Panc1 (cell line): ENCODE measurements around the gene PSMB5. TPM values are rescaled to one million over a fixed set of nuclear protein-coding genes. Genes with fewer than 3 reads are reported as not detected.

Source experiments
- ATAC-seq: fragments of 200-7000 bp; cut with Tn5 transposase; 2 replicates; pipeline ENCODE4 v1.9.1; 2020; ENCODE audit warnings: mild to moderate bottlenecking, moderate library complexity
- BruUV-seq: library from RNA; stranded (reverse); fragments of 400-500 nt; replicated peaks from 2 replicates; lab custom pipeline; 2021; lab: Mats Ljungman, UMichigan
- CTCF ChIA-PET: fragments of 300-600 bp; sonication (Branson Sonifier 250); formaldehyde crosslinking; loops from one replicate; lab custom pipeline; 2022; ENCODE audit warnings: antibody characterized with exemption; lab: Charles Lee
- POLR2A ChIA-PET: fragments of 300-600 bp; sonication (Branson Sonifier 250); formaldehyde crosslinking; loops from one replicate; lab custom pipeline; 2022; ENCODE audit warnings: antibody characterized with exemption; lab: Charles Lee
- DNase-seq: peaks from one replicate; pipeline ENCODE4 v3.0.0-alpha.2; 2010; ENCODE audit warnings: low read depth, low spot score
- H3K27ac ChIP-seq: 2 replicates; pipeline ENCODE4 v1.5.1; 2011; ENCODE audit warnings: mild to moderate bottlenecking, low read length, inconsistent platforms
- H3K27me3 ChIP-seq: fragments of 200-500 bp; sonication (Bioruptor generic); 2 replicates; pipeline ENCODE4 v1.6.0; 2014; ENCODE audit warnings: low read length, inconsistent platforms; ENCODE audit not compliant: control insufficient read depth, insufficient read depth
- H3K36me3 ChIP-seq: fragments of 200-500 bp; sonication (Bioruptor generic); 2 replicates; pipeline ENCODE4 v1.5.1; 2014; ENCODE audit warnings: inconsistent platforms, mild to moderate bottlenecking, low read length, moderate library complexity; ENCODE audit not compliant: control insufficient read depth, insufficient read depth
- H3K4me1 ChIP-seq: 2 replicates; pipeline ENCODE4 v1.5.1; 2011; ENCODE audit warnings: inconsistent platforms, mild to moderate bottlenecking, low read length, moderate library complexity; ENCODE audit not compliant: control insufficient read depth, insufficient read depth
- H3K4me3 ChIP-seq, 2 experiments: 2 replicates each; pipeline ENCODE4 v1.5.1; 2011 to 2012; ENCODE audit warnings: low read depth in 2 of 2, low read length in 2 of 2, mild to moderate bottlenecking in 2 of 2, inconsistent platforms in 1 of 2, moderate library complexity in 1 of 2
- H3K9me3 ChIP-seq: fragments of 200-500 bp; sonication (Bioruptor generic); 2 replicates; pipeline ENCODE4 v1.5.1; 2014; ENCODE audit warnings: low read depth, mild to moderate bottlenecking, inconsistent platforms, low read length, moderate library complexity; ENCODE audit not compliant: control insufficient read depth, insufficient read depth
- CTCF ChIP-seq: fragments of 450-650 bp; IDR thresholded peaks from 2 replicates; pipeline ENCODE4 v1.5.1; 2017; ENCODE audit warnings: mild to moderate bottlenecking
- POLR2AphosphoS5 ChIP-seq: IDR thresholded peaks from 2 replicates; pipeline ENCODE4 v1.6.1; 2012; ENCODE audit warnings: mild to moderate bottlenecking, low read depth, low read length, moderate library complexity
- REST ChIP-seq, 2 experiments: IDR thresholded peaks; 2 replicates each; pipeline ENCODE4 v1.6.1; 2011 to 2012; ENCODE audit warnings: low read depth in 2 of 2, control low read depth in 1 of 2, low read length in 1 of 2, mild to moderate bottlenecking in 1 of 2, moderate library complexity in 1 of 2; ENCODE audit not compliant: insufficient read depth in 1 of 2
- SIN3A ChIP-seq: IDR thresholded peaks from 2 replicates; pipeline ENCODE4 v1.6.1; 2012; ENCODE audit warnings: low read depth, mild to moderate bottlenecking, low read length, moderate library complexity, borderline replicate concordance; ENCODE audit not compliant: insufficient read depth
- TCF7L2 ChIP-seq: IDR thresholded peaks from 2 replicates; pipeline ENCODE4 v1.6.1; 2011; ENCODE audit warnings: mild to moderate bottlenecking, low read depth, low read length, inconsistent platforms
- in situ Hi-C: cut with HindIII; loops from 2 replicates; pipeline ENCODE4 v1.10.0; 2016; ENCODE audit warnings: low sequenced_read_pairs, low pct_unique_long_range_greater_than_20kb
- intact Hi-C: fragments of 100-400 bp; cut with micrococcal nuclease; formaldehyde crosslinking; loops from one replicate; pipeline ENCODE4 v1.10.0; 2022; ENCODE audit not compliant: unreplicated experiment
- total RNA-seq: library from RNA; stranded (reverse); gene quantifications from one replicate; pipeline ENCODE4 v1.2.1, GENCODE V29; 2021; ENCODE audit not compliant: unreplicated experiment

PSMB5 gene
- total RNA-seq, 1 experiment from 2014 or later: 149 TPM

GRCh38 chr14:23033251-23033727, 1.4 kb downstream of the PSMB5 start:
- Histone ChIP-seq H3K36me3 (peaks cover 8% of the 10 kb centered on the region), H3K4me3 (peak overlapping the region; percentile 72 to 90), H3K9me3 (no peaks in the 10 kb centered on the region), H3K27ac (peak overlapping the region; percentile 98), H3K27me3 (no peaks in the 10 kb centered on the region), H3K4me1 (no peaks in the 10 kb centered on the region; the same call in 1 of the 2 replicates)
- DNase-seq (no peak), ATAC-seq (no peak)
- ChIA-PET POLR2A (interaction anchor here (1.2 kb wide), 1 partner anchor 27 kb away, joined by 4 read pairs; no protein-coding TSS in a partner anchor), CTCF (interaction anchor here (0.7 kb wide), 1 partner anchor 268 kb away, joined by 3 read pairs; no protein-coding TSS in a partner anchor)
- BruUV-seq: no TSS peak
- TF ChIP-seq REST (IDR thresholded peaks at IDR 0.05; ENCODE audit: insufficient read depth in 1 of 2, low read depth in 2 of 2, low read length in 1 of 2): no peak
- no peak for TF ChIP-seq POLR2AphosphoS5
- TF ChIP-seq SIN3A: no peak
- TF ChIP-seq CTCF: no peak
- no peak for TF ChIP-seq TCF7L2
- intact Hi-C loops (no loop called here), in situ Hi-C loops (no loop called here)

GRCh38 chr14:23030936-23031335, 3.8 kb downstream of the PSMB5 start:
- no peak for DNase-seq
- H3K27me3 ChIP-seq: no peaks in the 10 kb centered on the region
- no peak for TF ChIP-seq TCF7L2
- no peak for TF ChIP-seq REST (IDR thresholded peaks at IDR 0.05; ENCODE audit: insufficient read depth in 1 of 2, low read depth in 2 of 2, low read length in 1 of 2)
- no peak for TF ChIP-seq CTCF
- TF ChIP-seq SIN3A: no peak
- no peak for TF ChIP-seq POLR2AphosphoS5
- in situ Hi-C loops (no loop called here), intact Hi-C loops (no loop called here)
- no peak overlapping the region for H3K27ac ChIP-seq
- H3K4me3 ChIP-seq: no peak overlapping the region
- TSS peak; percentile 63 for BruUV-seq
- no peaks in the 10 kb centered on the region; the same call in 1 of the 2 replicates for H3K4me1 ChIP-seq
- no peaks in the 10 kb centered on the region for H3K9me3 ChIP-seq
- ATAC-seq: no peak
- H3K36me3 ChIP-seq: peaks cover 8% of the 10 kb centered on the region
- POLR2A ChIA-PET: interaction anchor here (0.7 kb wide), 1 partner anchor 89 kb away, joined by 4 read pairs; no protein-coding TSS in a partner anchor
- CTCF ChIA-PET: no interaction called here
